ENCODE measurements around the gene PRTG.
"Not testable (repeated sequence)": the region's sequence is repeated elsewhere in the genome, so short reads cannot be mapped to it uniquely, and the experiment has no call there.

Gene PRTG, protein sequence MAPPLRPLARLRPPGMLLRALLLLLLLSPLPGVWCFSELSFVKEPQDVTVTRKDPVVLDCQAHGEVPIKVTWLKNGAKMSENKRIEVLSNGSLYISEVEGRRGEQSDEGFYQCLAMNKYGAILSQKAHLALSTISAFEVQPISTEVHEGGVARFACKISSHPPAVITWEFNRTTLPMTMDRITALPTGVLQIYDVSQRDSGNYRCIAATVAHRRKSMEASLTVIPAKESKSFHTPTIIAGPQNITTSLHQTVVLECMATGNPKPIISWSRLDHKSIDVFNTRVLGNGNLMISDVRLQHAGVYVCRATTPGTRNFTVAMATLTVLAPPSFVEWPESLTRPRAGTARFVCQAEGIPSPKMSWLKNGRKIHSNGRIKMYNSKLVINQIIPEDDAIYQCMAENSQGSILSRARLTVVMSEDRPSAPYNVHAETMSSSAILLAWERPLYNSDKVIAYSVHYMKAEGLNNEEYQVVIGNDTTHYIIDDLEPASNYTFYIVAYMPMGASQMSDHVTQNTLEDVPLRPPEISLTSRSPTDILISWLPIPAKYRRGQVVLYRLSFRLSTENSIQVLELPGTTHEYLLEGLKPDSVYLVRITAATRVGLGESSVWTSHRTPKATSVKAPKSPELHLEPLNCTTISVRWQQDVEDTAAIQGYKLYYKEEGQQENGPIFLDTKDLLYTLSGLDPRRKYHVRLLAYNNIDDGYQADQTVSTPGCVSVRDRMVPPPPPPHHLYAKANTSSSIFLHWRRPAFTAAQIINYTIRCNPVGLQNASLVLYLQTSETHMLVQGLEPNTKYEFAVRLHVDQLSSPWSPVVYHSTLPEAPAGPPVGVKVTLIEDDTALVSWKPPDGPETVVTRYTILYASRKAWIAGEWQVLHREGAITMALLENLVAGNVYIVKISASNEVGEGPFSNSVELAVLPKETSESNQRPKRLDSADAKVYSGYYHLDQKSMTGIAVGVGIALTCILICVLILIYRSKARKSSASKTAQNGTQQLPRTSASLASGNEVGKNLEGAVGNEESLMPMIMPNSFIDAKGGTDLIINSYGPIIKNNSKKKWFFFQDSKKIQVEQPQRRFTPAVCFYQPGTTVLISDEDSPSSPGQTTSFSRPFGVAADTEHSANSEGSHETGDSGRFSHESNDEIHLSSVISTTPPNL

DNA sequence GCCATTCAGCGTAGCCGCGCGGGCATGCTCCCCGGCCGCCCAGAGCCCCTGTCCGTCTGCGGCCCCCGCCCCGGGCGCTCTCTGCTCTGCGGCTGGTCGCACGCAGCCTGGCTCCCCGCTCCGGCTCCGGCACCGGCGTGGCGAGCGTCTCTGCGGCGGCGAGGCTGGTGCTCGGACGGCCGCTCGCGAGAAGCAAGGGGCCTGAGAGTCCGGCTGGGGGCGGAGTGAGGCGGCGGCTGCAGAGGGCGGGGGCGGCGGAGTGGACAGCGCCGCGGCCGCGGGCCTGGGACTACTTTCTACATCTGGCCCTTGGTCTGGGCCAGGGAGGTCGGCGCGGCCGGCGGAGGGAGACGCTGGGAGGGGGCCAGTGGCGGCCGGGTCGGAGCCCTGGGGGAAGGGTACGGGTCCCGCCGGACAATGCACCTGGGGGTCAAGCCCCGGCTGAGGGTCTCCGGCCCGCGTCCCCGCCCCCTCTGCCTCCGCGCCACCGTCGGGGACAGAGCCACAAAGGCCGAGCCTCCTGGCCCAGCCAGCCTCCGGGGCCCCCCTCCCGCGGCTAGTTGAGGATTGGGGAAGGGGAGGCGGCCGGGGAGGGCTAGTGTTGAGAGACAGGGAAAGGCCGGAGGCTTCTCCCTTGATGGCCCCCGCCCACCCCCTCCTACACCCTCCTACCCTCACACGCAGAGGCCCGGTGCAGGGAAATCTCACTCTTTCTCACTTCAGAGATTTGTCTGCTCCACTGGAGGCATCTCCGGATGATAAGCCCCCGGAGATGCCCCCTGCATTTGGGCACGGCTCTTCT lies at the start of gene PRTG:
TSS of gene PRTG (minus strand) at position 226 of the 802 bp plus-strand sequence. CDS start at position 5, 221 bp downstream.
- DNase-seq (ENCODE audit: low spot score): peak; percentile 87

DNA sequence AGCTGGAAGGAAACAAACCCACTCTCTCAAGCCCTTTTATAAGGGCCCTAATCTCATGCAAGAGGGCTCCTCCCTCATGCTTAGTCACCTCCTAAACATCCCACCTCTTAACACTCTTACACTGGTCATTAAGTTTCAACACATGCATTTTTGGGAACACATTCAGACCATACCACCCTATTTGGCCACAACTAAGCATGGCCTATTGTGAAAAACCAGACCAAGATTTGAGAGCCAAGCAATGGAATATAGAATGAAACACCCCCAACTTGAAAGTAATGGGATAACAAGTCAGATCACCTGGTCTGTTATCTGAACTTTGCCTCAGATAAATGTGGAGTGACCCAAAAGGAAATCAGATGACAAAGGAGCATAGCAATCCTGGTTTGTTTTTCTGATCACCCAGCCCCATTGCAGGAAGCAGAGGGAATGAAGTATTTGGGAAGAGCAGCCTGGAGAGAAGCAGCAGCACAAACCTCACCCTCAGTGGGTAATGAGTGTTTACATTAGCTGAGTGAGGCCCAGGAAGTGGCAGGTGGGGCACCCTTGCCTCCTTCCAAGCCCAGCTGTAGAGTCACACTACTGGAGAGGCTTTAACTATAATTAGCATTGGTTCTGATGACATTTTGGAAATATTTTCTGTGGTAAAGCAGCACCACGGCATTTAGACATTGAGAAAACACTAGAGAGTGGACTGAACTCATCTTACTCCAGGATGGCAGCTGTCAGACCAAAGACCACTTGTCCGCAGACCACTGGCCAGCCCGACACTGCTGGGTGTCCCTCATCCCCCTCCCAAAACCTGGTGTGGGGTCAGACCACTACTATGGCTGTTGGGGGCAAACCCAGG lies 48.8 kb upstream of the PRTG start:
- DNase-seq (ENCODE audit: low spot score): no peak

DNA sequence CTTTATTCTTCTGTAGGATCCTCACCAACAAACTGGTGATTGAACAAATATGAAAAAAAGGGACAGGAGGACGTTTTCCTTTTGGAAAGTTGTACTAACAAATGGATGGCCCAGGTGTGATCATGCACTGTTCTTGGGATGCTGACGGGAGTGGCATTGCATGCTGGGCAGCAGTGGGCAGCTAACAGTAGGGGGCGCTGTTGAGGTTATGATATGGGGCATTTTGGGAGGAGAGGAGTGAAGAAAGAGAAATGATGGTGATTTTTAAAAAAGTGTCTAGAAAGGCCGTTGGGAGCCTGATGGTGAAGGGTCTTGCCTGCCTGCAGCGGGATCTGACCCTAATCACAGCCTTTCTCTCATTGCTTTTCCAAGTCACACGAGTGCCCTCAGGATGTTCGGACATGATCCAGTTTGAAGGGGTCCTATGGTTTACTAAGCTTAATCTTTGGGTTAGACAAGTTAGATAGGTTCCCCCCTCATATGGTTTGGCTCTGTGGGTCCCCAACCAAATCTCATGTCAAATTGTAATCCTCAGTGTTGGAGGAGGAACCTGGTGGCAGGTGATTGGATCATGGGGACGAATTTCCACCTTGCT lies 46.2 kb upstream of the PRTG start:
- DNase-seq (ENCODE audit: low spot score): no peak

DNA sequence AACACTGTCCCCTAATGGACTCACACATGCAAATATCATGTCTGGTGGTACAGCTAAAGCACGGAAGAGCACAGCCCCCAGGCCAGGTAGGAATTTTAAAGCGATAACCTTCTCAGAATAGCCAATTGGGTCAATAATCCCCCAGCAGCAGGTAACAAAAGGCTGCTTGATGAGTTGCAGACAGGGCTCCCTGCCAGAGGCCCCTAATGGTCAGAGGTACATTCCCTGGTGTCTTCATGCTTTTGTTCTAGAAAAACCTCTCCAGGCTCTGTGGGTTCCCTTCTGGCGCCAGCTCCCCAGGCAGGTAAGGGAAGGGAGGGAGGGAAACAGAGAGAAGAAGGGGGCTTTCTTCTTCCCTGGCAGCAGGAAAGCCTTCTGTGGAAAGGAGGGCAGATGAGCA lies 43.4 kb upstream of the PRTG start:
- no peak for DNase-seq (ENCODE audit: low spot score)

DNA sequence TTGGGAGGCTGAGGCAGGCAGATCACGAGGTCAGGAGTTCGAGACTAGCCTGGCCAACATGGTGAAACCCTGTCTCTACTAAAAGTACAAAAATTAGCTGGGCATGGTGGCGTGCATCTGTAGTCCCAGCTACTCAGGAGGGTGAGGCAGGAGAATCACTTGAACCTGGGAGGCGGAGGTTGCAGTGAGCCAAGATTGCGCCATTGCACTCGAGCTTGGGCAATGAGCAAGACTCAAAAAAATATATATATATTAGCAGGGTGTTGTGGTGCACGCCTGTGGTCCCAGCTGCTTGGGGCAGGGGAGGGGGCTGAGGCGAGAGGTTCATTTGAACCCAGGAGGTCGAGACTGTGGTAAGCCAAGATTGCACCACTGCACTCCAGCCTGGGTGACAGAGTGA lies 42.6 kb upstream of the PRTG start:
- DNase-seq (ENCODE audit: low spot score): not testable (repeated sequence)

DNA sequence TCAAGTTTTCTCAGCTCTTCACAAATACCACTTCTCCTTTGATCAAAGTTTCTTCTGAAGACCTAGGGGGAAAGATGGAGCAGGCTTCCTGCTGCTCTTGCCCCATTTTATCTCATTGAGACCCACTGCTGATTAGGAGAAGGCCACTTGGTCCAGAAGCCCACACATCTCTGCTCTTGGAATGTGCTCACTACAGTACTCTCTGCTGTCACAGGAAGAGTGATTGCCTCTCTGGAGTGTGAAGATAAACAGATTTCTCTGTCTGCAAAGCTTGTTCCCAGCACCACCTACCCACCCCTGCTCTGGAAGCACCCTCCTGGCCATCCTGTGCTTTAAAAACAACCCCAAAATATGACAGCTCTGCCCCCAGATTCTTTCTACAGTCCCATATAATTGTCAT lies 41.3 kb upstream of the PRTG start:
- DNase-seq (ENCODE audit: low spot score): no peak

DNA sequence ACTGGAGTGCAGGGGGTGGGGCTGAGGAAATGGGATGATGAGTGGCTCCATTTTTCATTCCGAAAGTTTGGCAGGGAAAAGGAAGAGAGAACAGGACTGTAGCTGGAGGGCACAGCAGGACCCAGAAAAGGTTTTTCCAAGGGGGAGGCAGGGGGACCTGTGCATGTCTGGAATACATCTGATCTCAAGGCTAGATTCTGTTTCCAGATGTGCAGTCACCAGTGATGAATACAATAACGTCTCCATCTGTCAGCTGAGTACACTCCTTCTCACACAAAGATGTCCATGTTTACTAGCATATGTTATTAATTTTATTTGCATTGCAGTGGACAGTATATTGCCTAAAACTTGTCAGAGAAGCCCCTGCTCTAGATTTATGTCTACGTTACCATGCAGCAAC lies 39.9 kb upstream of the PRTG start:
- no peak for DNase-seq (ENCODE audit: low spot score)

DNA sequence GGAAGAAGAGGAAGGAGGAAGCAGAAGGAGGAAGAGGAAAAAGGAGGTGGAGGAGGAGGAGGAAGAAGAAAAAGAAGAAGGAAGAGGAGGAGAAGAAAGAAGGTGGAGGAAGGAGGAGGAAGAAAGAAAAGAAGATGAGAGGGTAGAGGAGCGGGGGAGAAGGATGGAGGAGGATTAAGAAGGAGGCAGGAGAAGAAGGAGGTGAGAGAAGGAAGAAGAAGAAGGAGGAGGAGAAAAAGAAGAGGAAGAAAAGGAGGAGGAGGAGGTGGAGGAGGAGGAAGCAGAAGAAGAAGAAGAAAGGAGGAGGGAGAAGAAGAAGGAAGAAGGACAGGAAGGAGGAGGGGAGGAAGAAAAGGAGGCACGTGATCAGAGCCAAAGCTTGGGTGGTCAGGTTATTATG lies 37.3 kb upstream of the PRTG start:
- no peak for DNase-seq (ENCODE audit: low spot score)

DNA sequence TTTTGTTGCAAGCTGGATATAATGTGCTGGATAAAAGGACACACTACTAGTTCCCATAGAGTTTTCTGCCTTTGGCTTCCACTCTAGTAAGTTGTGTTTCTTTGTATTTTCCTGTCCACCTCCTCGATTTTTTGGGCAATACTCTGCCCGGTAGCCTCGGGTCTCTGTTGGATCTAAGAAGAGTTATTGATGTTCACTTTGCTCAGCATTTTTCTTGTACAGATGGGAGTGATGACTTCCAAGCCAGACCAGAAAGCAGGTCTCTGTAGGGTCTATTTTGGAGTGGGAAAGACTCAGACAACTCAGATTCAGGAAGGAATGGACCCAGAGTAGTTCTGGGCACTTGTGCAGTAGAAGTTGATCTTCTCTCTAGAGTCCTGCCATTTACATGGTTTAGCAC lies 36.0 kb upstream of the PRTG start:
- DNase-seq (ENCODE audit: low spot score): no peak

DNA sequence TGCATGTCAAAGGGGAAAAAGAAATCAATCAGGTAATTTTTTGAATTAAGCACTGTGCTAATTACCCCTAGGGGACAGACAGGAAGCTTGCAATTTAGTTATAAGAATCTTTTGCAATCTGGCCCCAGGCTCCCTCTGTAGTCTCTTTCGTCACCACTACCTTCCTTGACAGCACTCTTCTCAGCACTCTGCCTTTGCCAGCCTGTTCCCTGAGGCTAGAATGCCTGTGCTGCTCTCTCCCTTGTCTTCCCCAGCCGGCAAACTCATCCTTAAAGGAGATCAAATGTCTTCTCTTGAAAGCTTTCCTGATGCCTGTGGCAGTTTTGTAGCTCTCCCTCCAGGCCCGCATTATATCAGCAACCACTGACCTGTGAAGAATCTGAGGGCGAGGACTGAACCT lies 32.4 kb upstream of the PRTG start:
- no peak for DNase-seq (ENCODE audit: low spot score)

DNA sequence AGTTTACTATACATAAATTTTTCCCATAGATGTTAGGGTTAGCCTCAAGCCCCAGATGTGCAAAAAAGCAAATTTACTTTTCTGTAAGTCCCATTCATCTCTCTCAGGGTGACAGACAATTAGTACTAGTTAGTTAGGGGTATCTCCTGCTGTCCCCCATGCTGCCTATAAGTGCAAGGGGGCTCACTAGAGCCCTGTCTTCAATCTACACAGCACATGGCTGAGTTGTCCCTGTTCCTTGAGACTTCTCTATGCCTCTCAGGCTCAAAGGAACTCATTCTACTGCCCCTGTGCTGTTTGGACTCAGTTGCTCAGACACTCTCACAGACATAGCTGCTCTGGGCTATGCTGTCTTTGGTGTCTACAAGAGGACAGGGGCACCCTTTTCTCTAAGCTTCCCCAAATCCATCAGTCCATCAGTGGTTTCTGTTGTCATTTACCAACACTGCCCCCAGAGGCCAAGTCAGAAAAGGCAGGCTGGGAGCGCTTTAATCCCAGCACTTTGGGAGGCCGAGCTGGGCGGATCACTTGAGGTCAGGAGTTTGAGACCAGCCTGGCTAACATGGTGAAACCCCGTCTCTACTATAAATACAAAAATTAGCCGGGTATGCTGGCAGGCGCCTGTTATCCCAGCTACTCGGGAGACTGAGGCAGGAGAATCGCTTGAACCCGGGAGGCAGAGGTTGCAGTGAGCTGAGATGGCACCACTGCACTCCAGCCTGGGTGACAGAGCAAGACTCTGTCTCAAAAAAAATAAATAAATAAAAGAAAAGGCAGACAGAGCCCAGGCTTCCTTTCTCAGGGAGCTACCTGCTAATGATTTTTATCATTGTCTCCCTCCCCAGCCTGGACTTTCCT lies 31.4 kb upstream of the PRTG start:
- DNase-seq (ENCODE audit: low spot score): no peak

DNA sequence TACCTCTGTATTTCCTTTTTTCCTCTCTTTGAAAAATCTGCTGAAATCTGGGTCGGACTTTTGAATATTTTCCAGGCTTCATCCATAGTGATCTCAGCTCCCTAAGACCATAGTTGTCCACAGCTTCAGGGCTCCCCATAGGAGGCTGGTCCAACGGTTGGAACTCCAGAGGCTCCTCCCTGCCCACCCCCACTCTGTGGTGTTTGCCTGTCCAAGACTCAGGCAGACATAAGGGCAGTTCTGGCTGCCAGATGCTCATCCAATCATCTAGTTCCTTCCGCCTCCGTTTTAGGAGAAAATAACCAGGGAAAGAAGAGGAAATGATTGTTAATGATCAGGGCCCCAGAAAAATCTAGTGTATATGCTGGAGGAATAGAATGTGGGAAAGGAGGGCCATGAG lies 27.9 kb upstream of the PRTG start:
- no peak for DNase-seq (ENCODE audit: low spot score)

DNA sequence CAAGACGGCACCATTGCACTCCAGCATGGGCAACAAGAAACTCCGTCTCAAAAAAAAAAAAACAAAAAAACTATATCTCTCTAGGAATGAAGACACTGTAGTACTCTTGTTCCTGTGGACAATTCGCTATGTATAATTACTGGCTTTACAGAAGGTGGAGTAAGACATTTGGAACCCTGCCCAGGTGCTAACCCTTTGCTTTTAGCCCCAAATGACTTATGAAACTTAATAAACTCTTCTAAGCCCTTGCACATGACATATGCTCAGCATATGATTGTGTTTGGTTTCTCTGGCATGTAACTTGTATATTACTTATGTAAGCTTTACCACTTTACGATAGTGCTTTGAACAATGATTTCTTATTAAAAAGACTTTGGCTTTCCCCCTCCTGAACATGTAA lies 27.3 kb upstream of the PRTG start:
- DNase-seq (ENCODE audit: low spot score): no peak

DNA sequence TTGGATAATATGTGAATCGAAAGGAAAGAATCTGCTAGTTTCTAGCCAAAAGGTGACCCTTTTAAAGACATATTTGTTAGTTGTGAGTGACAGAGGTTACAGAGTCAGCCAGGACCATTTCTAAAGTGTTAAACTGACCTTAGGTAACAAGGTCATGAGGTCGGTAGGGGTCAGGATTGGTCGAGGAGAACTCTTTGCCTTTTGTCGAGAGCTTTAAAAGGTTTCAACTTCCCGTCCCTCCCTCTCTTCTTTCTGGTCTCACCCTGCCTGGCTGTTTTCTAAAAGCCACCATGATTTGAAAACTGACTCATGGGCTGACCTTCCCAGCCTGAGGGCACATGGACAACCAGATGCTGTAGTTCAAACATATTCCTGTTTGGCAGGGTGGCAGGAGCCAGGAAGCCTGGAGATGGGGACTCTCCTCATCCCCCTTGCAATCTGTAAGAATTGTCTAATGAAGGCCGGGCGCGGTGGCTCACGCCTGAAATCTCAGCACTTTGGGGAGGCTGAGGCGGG lies 25.8 kb upstream of the PRTG start:
- no peak for DNase-seq (ENCODE audit: low spot score)

DNA sequence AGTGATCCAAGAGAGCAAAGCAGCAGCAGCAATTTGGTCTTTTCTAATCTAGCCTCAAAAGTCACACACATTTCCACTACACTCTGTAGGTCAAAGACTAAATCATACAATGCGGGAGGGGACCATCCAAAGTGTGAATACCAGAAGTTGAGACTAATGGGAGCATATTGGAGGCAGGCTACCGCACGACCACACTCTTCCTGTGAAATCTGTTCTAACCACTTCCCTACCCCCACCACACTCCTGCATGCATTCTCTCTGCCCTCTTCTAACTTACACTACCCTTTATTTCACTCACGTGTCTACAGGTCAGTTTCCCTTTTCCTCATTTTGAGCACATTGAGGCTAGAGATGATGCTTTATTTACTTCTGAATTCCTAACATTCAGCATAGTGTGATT lies 23.7 kb upstream of the PRTG start:
- no peak for DNase-seq (ENCODE audit: low spot score)

DNA sequence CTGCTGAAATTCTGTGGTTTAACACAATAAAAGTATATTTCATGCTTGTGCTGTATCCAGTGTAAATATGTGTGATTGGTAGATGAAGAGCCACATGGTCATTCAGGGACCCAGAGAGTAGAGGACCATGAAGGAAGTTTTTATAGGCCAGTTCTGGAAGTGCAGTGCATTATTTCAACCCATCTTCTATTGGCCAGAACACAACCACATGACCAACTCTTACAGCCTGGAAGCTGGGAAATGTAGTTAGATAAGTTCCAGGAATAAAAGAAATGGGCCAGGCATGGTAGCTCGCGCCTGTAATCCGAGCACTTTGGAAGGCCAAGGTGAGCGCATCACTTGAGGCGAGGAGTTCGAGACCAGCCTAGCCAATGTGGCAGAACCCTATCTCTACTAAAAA lies 21.4 kb upstream of the PRTG start:
- no peak for DNase-seq (ENCODE audit: low spot score)

DNA sequence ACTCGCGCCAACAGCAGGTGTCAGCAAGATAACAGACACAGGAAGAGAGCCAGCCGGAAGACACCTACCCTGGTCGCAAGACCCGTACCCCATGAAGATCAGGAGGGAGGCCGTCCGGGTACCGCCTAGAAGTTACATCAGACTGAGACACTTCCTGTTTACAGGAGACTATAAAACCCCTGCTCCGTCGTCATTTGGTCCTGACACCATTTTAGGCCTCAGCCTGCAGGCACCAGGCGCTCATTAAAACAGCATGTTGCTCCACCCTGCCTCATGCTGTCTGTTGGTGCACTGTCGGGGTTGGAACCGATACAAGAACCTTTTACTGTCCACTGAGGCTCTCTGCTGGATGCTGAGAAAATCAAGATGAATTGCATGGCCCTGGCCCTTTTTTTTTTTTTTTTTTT lies 15.6 kb upstream of the PRTG start:
- DNase-seq (ENCODE audit: low spot score): no peak

DNA sequence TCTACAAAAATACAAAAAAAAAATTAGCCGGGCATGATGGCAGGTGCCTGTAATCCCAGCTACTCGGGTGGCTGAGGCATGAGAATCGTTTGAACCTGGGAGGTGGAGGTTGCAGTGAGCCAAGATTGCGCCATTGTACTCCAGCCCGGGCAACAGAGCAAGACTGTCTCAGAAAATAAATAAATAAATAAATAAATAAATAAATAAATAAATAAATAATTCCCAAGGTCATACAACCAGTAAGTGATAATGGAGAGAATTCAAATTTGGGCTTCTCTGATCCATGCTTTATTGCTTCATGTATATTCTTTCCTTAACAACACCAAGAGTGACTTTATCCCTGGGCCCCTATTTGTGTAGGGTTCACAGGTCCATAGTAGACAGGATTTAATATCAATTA lies 10.5 kb upstream of the PRTG start:
- DNase-seq (ENCODE audit: low spot score): not testable (repeated sequence)

DNA sequence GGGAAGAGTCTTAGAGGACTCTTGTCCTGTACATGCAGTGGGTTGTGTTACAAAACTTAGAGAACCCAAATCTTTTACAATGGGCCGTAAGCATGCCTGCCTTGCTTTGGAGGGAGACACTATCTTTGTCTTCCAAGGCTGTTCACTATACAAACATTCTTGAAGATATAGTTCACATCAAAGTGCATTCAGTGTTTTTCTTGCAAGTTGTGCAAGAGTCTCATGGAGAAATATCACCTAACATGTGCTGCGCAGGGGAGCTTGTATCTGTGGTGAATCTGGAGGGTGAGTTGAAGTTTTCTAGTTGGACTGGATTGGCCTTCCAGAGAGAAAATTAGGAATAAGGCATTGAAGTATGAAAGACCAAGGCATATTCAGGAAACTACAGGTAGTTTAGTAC lies 7.8 kb upstream of the PRTG start:
- no peak for DNase-seq (ENCODE audit: low spot score)
